Neural progenitor cell (in vitro differentiated cells): ENCODE measurements around the gene GLS.

Source experiments
- CTCF ChIP-seq: fragments of 200-600 bp; sonication (generic); IDR thresholded peaks from 2 replicates; pipeline ENCODE4 v1.5.1; 2017; ENCODE audit warnings: antibody characterized with exemption, mild to moderate bottlenecking
- EZH2phosphoT487 ChIP-seq: fragments of 200-600 bp; sonication (generic); IDR thresholded peaks from 2 replicates; pipeline ENCODE4 v1.6.1; 2017; ENCODE audit warnings: antibody characterized with exemption

GRCh38 chr2:190930411-190930810 is 49.8 kb downstream of the GLS start:
- no peak for TF ChIP-seq EZH2phosphoT487
- no peak for TF ChIP-seq CTCF
